ENCODE results near the gene RASA2.

RASA2 gene

GRCh38 chr3:141647562-141647915, 160.7 kb downstream of the RASA2 start:
- Histone ChIP-seq H3K27ac (no peak overlapping the region), H3K4me3 (no peak overlapping the region)
- no peak for TF ChIP-seq CTCF (IDR thresholded peaks at IDR 0.05)
- no peak for DNase-seq (ENCODE audit: low spot score)

DNA sequence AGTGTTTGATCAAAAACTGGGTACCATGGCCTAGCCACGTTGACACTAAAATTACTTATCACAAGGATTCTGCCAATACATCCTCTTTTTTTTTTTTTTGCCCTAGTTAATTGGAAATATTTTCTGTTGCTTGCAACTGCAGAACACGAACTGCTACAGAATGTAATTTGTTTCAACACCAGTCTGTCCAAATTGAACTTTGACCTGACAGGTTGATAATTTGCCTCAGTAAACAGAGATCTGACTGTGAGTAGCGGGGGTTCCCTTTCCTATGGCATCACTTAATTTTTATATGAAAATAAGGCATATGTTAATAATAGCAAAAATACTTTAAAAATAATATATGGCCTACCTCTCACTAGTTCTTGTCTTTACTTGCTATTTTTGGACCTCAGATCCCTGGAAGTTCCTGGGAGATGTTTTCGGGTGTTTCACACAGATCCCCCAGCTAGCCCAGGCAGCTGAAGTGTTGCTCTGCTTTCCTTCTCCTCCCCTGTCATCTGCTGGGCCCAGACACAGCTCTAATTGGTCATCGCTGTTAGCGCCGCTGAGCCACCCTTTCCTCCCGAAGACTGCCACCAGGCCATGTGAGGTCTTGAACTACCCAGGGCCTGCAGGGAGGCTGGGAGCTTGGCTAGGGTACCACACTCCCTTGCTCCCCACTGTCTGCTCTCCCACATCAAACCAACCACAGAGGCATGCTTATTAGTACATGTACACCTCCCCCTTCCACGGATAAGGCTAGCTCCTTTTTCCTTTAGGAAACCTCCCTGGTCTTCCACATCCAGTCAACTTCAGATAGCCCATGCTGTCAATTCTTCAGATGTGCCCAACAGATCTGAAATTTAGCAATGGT, 161.5 kb downstream of the RASA2 start:
- TF ChIP-seq CTCF (IDR thresholded peaks at IDR 0.05): no peak
- Histone ChIP-seq H3K27ac (no peak overlapping the region), H3K4me3 (no peak overlapping the region)
- DNase-seq (ENCODE audit: low spot score): no peak

GRCh38 chr3:141649871-141650270, 163.0 kb downstream of the RASA2 start:
- H3K4me3 ChIP-seq: no peak overlapping the region
- DNase-seq (ENCODE audit: low spot score): no peak
- no peak for TF ChIP-seq CTCF (IDR thresholded peaks at IDR 0.05)
- no peak overlapping the region for H3K27ac ChIP-seq

DNA sequence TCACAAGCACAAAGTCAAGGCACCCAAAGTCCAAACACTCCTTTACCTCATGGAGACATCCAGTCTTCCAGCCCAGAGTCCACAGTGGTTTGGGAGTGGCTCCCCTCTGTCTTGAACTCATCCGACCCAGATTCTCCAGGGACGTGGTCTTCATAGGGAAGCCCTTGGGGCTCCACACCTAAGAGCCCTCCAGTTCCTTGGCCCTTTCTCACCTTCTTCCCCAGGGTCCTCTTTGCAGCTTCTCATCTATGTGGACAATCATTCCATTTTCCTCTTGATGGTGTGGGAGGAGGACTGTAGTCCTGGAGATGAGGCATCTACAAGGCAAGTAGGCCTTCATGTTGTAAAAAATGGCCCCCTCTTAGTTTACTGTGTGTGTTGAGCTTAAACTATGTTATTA, 164.0 kb downstream of the RASA2 start:
- no peak overlapping the region for H3K27ac ChIP-seq

DNA sequence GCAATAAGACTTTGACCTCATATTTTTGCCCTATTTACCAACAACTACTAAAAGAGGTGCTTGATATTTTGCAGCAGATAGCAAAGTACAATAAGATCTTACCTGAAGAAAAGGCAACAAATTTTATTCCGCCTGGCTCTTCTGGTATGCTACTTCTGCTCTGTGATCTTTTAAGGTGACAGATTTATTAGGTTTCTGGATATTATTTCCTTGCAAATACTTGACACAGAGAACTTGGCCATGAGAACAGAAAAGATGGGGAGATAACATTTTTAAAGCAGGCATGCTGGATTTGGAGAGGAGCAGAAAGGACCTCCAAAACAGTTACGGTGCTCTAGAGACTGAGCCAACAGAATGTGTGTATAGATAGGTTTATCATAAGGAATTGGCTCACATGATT, 164.6 kb downstream of the RASA2 start:
- no peak for DNase-seq (ENCODE audit: low spot score)
- H3K27ac ChIP-seq: no peak overlapping the region
- H3K4me3 ChIP-seq: no peak overlapping the region
- no peak for TF ChIP-seq CTCF (IDR thresholded peaks at IDR 0.05)

More for the DNA sequence above, 164.0 kb downstream of the RASA2 start:
- no peak for TF ChIP-seq CTCF (IDR thresholded peaks at IDR 0.05)
- DNase-seq (ENCODE audit: low spot score): no peak
- no peak overlapping the region for H3K4me3 ChIP-seq

DNA sequence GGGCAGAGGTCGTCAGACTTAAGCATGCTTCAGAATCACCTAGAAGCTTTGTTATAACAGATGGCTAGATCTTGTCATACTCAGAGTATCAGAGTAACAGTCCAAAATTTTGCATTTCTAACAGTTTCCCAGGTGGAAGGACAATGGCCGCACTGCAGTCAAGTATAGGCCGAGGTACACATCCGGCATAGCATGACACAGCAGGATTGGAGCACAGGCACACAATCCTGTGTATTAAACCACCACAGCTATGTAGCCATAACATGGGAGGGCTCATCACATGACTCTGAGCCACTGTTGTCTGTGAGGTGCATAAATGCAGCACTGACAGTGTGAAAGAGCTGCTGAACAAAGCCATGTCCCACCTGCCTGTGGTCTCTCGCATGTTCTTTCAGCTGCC, 165.5 kb downstream of the RASA2 start:
- no peak overlapping the region for H3K4me3 ChIP-seq
- H3K27ac ChIP-seq: no peak overlapping the region
- DNase-seq (ENCODE audit: low spot score): no peak
- TF ChIP-seq CTCF (IDR thresholded peaks at IDR 0.05): no peak

GRCh38 chr3:141653847-141654246, 167.0 kb downstream of the RASA2 start:
- no peak for DNase-seq (ENCODE audit: low spot score)
- no peak overlapping the region for H3K27ac ChIP-seq

More at GRCh38 chr3:141653847-141654246, 167.0 kb downstream of the RASA2 start:
- no peak for TF ChIP-seq CTCF (IDR thresholded peaks at IDR 0.05)
- no peak overlapping the region for H3K4me3 ChIP-seq

Measured in coronary artery (tissue), 2 donors.